ENCODE data around the gene ATP5ME.
"Not testable (repeated sequence)": the region's sequence is repeated elsewhere in the genome, so short reads cannot be mapped to it uniquely, and the experiment has no call there.

ATP5ME gene

GRCh38 chr4:683247-683897, 9.3 kb upstream of the ATP5ME start:
- DNase-seq (ENCODE audit: low read depth), result no peak

GRCh38 chr4:682490-683172, 8.6 kb upstream of the ATP5ME start:
- DNase-seq (ENCODE audit: low read depth), result no peak

GRCh38 chr4:681736-682451, 7.8 kb upstream of the ATP5ME start:
- no peak for DNase-seq (ENCODE audit: low read depth)

DNA sequence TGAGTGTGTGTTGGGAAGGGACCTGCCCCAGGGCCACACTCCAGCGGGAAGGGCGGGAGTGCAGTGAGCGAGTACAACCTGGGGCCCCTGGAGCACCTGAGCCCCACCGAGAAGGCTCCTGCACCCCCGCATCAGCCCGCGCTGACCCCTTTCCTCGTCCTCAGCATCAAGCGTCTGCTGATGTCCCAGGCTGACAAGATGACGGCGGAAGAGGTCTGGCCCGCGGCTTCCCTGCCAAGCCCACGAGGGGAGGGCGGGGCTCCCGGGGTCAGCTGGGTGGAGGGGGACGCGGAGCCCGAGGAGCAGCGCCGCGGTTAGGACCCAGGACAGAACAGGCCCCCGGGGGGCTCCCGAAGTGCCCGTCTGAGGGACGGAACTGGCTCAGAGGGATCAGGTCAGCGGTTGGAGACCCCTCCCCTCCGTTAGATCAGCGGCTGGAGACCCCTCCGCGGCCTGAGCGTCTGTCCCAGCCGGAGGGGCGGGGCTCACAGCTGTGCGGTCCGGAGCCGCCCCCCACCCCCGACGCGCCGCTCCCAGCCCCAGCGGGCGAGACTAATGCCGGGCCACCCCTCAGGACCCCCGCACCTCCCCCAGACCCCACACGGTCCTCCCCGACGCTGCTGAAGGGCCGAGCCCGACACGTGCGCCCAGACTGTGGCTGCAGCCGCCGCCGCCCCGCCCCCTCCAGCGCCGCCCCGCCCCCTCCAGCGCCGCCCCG, 7.0 kb upstream of the ATP5ME start:
- DNase-seq (ENCODE audit: low read depth), result no peak

DNA sequence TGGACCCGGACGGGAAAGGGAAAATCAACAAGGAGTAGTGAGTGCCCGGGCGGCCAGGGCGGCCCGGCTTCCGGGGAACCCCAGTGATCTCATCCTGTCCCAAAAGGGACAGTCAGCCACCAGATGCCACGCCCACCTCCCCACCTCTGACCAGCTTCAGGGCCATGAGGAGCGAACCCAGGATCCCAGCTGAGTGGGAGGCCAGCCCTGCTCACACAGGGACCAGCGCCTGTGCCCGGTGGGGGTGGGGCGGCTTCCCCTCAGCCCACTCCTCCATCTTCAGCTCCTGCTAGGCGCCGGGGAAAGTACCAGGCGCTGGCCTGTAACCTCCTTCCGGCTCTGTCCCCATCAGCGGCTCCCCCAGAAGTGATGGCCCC, 6.5 kb upstream of the ATP5ME start:
- no peak for DNase-seq (ENCODE audit: low read depth)

DNA sequence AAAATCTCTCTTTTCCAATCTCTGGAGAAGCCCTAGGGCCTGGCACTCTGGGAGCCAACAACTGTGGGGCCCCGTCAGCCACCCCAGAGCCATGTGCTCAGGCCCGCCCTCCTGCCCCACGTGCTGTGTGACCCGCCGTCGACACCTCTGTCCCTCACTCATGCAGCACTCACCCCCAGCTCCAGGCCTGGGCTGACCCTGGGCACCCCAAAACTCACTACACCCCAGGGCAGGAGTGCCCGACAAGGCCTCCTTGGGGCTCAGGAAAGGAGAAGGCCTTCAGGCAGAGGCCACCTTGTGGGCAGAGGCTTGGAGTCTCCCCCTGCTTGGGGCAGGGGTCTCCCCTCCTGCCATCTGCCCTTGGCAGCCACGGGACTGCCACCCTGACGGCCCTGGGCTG, 6.0 kb upstream of the ATP5ME start:
- no peak for DNase-seq (ENCODE audit: low read depth)

GRCh38 chr4:679629-680028, 5.6 kb upstream of the ATP5ME start:
- no peak for DNase-seq (ENCODE audit: low read depth)

GRCh38 chr4:679104-679481, 5.0 kb upstream of the ATP5ME start:
- DNase-seq (ENCODE audit: low read depth), result no peak

DNA sequence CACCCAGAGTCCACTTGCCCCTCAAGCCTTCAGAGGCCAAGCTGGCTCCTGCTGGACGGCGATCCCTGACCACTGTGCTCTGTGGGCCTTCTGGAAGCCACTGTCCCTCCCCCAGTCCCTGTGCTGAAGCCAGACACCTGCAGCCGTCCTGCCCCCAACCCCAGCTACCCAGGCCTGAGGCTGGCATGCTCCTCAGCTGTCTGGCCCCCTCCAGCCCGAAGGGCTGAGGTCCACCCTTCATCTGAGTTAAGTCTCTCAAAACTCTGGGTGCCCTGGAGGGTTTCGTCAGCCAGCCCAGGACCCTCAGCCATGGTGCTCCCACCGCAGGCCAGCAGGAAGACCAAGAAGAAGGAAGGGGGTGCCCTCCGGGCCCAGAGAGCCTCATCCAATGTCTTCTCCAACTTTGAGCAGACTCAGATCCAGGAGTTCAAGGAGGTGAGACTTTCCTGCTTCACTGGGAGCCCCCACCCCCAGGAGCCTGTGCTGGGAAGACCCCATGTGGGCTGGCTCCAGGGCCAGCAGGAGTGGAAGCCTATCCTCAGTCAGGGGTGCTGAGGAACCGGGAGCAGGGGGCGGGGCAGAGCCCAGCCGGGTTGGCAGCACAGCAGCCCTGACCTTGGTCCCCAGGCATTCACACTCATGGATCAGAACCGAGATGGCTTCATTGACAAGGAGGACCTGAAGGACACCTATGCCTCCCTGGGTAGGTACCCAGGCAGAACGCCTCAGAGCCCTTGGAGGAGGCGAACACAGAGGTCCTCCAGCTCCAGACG, 4.4 kb upstream of the ATP5ME start:
- DNase-seq (ENCODE audit: low read depth), result no peak

DNA sequence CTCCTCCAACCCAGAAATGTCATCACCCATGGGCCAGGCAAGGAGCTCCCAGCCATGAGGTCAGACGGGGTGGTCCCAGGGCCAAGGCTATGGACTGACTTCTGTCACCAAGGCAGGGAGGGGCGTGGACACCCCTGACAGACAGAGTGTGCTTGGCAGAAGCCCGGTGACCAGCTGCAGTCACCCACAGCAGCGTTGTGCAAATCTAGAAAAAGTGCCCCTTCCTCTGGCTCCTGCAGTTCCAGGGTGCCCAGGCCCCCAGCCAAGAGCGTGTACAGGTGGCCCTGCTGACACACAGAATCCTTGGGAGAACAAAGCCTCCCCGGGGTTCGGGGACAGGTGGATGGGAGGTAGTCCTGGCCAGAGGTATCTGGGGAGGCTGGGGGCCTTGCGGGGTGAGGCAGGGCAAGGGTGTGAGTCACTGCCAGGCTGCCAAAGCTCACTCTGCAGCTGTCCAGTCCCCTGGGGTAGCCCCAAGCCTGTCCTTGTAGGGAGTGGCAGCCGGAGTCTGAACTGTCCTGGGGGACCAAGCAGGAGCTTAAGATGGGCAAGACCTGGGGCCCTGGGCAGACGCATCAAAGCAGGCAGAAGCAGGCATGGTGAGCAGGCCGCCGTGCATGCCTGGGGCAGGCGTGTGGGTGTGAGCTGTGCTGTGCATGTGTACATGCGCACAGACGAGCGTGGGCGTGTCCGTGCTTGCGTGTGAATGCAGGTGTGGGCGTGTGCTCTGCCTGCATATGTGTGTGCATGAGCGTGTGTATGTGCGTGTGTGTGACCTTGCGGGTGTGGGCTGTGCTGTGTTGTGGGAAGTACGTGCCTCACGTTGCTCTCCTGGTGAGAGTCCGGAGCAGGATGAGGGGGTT, 3.6 kb upstream of the ATP5ME start:
- DNase-seq (ENCODE audit: low read depth), result no peak

GRCh38 chr4:676871-677235, 2.8 kb upstream of the ATP5ME start:
- DNase-seq (ENCODE audit: low read depth), result no peak

GRCh38 chr4:675980-676870, 2.1 kb upstream of the ATP5ME start:
- DNase-seq (ENCODE audit: low read depth), result no peak

- DNase-seq (ENCODE audit: low read depth), result no peak
Measured at GRCh38 chr4:675036-675882, 1.2 kb upstream of the ATP5ME start.

- no peak for DNase-seq (ENCODE audit: low read depth)
Measured at GRCh38 chr4:673349-674091, 556 bp downstream of the ATP5ME start.

DNA sequence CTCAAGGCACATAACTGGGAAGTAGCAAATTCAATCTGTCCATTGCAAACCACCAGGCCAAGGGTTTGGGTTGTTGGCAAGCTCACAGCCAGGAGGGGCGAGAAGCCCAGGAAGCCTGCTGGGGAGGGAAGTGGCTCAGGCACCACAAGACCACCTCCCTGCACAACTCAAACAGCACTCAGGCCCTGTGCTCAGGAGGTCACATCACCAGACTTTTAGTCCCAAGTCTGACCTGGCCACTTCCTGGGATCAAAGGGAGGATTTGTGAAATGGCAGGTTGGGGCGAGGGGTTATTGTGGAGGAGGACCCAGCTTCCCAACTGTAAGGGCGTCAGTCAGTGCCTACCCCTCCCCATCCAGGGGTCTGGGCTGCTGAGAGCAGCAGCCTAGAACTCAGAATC, 2.3 kb downstream of the ATP5ME start:
- DNase-seq (ENCODE audit: low read depth), result no peak

- DNase-seq (ENCODE audit: low read depth), result not testable (repeated sequence)
Measured at GRCh38 chr4:669806-670559, 4.1 kb downstream of the ATP5ME start.

GRCh38 chr4:668219-668618, 5.9 kb downstream of the ATP5ME start:
- not testable (repeated sequence) for DNase-seq (ENCODE audit: low read depth)

DNA sequence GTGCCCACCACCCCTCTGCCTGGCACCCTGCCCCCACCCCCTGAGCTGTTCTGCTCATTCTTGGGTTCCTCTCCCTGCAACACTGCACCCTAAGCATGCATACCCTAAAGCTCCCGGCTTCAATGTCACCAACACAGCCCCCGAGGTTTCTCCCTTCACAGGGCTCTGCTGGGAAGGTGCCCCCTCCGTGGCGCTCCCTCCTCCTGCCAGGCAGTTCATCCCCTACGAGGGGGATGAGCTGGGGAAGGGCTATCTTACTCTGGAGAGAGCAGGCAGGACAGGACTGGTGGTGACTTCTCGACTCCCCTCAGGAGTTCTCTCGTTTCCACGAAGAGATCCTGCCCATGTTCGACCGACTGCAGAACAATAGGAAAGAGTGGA, 6.5 kb downstream of the ATP5ME start:
- DNase-seq (ENCODE audit: low read depth), result no peak
